Fibroblast of skin of left quadriceps (primary cell): Measurements from ENCODE around the gene AMPD2.
A peak's percentile ranks its signal among the peaks of the same experiment; 100 is the strongest.

Source experiments
- DNase-seq, 2 experiments: peaks; one replicate each; pipeline ENCODE4 v3.0.0-alpha.2; 2013; ENCODE audit warnings: low read depth in 2 of 2

Gene AMPD2

DNA sequence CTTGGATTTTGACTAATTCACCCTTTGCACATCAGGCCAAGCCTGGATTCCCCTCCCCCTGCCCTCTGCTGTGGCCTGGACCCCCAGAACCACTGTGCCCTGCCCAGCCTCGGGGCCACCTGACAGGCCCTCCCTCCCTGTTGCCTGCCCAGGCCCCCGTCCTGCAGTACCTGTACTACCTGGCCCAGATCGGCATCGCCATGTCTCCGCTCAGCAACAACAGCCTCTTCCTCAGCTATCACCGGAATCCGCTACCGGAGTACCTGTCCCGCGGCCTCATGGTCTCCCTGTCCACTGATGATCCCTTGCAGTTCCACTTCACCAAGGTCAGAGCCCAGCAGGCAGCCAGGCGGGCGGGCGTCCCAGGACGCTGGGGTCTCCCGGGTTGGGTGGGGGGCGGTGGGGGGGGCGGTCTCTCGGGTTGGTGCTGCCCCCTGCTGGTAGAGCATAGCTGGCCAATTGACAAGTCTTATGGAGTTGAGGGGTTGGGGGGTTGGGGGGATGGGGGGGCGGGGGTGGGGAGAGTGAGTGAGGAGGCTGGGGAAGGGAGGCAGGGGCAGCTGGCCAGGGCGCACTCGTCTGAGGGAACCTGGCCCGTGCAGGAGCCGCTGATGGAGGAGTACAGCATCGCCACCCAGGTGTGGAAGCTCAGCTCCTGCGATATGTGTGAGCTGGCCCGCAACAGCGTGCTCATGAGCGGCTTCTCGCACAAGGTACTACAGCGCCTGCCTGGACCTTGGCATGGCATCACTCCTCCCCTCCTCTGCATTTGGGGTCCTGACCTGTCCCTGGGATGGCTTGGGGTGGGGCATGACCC lies 10.7 kb downstream of the AMPD2 start:
- no peak for DNase-seq

DNA sequence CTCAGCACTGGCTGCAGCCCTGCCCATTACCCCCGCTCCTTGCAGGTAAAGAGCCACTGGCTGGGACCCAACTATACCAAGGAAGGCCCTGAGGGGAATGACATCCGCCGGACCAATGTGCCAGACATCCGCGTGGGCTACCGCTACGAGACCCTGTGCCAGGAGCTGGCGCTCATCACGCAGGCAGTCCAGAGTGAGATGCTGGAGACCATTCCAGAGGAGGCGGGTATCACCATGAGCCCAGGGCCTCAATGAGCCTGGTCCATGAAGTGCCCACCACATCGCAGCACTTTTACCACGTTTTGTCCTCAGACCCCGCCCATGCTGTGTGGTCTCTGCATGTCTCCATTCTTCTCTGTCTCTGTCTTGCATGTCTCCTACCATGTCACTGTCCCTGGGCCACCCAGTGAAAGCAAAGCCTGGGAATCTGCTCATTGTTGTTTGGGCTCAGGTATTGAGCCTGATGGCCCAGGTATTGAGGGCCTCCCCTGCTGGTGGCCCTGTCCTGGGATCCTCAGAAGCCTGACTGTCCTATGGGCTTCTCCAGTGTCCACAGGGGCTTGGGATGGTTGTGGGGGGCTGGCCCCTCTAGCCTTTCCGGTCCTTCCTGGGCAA lies 11.4 kb downstream of the AMPD2 start:
- no peak for DNase-seq

DNA sequence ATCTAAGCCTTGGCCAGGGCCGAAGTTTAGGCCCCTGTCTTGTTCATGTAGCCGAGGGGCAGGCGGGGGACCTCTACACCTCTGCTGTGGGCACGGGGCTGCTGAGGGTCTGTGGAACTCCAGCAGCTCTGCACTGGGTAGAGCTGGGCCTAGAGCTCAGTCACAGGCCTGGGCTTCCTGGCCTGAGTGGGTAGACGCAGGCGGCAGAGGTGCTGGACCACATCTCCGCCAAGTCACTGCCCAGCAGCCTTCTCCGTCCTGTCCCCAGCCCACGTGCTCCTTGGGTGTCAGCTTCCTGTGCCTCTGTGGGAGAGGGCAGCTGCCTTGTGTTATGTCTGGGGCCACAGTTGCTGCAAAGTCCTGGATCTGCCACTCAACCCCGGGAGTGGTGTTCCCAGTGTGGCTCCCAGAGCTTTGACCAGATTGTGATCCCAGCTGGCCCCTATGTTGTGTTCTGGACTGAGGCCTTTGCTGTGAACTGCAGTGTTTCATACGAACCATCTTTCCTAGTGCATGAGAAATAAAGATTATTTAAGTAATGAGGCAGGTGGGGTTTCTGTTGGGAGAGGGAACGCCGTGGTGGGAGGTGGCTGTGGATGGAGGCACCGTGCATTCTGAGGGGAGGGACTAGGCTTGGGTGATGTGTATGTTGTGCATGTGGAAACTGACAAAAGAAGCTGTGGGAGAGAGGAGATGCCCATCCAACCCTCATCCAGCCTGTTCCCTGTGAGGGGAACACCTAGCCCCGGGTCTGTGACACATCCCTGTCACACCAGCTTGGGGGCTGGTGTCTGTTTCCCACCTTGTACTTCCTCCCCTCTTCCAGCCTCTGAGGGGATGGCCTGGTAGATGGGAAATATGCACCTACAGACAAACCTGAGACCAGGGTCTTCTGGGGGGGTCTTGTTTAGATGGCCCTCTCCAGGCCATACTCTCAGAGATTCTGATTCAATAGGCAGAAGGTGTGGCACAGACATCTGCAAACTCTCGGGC lies 12.2 kb downstream of the AMPD2 start:
- DNase-seq, result no peak

DNA sequence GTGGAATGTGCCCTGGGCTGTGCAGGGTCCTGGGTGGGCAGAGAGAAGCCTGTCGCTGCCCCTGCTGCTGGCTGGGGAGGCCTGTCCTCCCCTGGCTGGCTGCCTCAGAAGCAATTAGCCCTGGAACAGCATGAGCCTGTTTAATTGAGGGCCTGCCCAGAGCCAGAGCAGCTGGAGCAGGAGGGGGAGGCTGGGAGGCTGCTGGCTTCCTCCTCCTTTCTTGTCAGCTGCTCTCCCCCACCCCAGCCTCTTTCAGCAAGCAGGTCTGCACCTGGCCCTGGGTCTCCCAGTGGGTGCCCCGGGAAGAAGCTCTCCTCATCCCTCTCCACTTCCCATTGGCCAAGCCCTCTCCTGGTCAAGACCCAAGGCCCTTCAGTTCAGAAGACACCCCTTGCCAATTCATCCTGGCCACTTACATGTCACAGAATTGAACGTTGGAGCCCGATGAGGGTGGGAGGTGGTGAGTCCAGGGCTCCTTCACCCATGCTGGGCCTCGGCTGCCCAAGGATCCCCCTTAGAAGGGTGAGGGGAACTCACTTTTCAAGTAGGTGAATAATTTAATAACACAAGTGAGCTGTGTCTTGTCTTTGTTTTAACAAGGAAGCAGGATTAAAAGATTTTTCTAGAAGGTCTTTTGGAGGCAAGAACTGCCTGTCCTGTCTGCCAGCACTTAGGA lies 13.2 kb downstream of the AMPD2 start:
- no peak for DNase-seq

DNA sequence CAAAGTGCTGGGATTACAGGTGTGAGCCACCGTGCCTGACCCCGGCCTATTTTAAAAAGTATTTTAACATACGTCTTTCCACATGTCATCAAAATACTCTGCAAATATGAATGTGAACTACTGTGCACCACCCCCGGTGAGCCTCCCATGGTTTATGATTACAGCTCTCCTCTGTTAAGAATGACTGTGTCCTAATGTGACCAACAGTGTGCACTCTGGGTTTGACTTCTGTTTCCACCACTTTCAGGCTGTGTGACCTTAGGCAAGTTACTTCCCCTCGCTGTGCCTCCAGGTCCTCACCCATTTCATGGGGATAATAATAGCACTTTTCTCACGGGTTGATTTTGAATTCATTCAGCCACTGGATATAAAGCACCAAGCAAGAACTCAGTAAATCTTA lies 14.7 kb downstream of the AMPD2 start:
- DNase-seq, result no peak

DNA sequence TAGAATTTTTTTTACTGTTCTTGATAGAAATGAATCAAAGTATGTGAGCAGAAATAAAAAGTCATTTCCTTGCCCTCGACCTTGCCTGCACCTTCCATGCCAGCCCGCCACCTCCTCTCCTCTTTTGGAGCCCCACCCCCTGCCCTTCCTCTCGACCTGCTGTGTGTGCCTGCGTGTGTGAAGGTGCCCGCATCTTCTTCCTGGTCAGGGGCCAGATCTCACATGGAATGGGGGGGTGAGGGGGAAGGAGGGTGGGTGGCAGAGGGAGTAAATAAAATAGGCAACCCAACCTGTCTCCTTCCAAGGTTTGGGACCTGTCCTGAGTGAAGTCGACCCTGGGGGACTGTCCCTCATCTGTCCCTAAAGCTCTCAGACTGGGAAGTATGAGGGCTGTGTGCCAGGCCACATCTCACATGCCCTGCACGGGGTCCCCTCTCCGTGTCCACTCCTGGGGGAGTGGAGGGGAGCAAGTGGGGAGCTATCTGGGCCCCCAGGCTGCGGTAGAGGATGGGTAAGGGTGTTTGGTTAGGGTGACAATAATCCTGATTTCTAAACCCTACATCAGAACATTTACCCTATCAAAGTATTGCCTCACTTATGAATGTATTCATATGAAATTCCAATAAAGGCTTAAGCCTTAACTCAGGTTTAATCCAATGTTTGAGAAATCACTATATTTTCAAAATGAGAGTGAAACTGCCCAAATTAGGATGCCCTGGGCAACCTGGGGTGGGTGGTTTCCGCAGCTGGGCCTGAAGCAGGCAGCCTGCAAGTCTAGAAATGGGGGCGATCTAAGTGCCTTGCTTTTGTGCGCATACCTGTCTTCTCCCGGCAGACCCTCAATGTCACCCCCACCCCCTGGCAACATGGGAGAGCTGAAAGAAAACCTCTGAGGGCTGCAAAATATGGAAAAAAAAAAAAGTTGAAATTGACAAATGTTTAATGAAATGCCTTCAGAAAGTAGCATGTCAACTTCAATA lies 15.4 kb downstream of the AMPD2 start:
- DNase-seq, result no peak

DNA sequence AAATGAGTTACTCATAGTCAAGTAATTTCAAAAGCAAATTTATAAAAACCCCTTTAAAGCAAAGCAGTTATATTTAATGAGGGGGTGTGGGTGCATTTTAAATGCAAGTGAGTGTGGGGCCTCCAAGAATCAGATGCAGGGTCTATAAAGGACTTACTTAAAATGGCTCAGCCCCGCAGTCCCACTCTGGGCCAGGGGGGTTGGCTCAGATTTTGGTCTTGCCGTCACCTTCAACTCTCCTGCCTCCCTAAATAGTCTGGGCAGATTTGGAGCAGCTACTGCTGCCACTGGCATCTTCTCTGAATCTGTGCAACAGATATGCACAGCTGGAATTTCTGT lies 16.2 kb downstream of the AMPD2 start:
- no peak for DNase-seq

DNA sequence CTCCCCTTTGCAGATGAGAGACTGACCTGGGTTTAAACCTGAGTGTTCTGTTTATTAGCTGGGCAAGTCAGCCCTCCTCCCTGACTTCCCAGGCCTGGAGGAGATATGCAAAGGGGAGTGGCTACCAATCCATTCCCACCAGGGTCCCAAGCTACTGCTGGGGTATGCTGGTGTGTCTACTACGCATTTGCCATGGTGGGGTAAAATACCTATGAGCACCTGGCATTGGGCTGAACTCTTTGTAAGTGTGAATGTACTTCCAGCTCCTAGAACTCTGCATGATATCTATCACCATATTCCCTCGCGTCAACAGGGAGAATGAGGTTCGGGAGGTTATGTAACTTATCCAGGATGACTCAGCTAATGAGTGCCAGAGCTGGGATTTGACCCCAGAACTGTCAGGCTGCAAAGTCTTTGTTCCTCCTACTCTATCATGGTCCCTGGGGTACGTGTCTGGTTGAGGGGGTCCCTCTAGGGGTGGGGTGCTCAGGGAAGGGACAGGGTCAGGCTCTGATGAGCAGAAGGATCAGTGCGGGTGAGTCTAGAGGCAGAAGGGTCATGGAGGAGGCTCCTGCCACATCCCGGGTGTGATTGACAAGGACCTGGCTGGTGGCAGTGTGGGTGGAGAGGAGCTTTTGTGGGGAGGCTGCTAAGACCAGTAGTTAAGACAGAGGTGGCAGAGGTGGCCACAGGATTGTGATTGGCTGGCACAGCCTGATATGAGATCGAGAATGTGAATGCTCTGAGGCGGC lies 16.7 kb downstream of the AMPD2 start:
- DNase-seq, result no peak

DNA sequence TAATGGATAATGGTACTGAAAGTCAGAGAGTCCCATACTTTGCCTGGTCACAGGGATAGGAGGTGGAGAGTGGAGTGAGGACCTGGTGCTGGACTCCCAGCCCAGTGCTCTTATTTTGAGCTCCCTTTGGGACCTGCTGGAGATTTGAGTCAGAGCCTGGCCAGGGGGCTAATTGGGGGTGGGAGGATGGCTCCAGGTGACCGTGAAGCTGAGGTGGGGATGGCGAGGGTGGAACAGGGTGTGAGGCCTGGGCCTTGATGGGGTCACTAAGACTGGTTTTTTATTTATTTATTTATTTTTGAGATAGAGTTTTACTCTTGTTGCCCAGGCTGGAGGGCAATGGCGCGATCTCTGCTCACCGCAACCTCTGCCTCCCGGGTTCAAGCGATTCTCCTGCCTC lies 17.8 kb downstream of the AMPD2 start:
- DNase-seq, result no peak

DNA sequence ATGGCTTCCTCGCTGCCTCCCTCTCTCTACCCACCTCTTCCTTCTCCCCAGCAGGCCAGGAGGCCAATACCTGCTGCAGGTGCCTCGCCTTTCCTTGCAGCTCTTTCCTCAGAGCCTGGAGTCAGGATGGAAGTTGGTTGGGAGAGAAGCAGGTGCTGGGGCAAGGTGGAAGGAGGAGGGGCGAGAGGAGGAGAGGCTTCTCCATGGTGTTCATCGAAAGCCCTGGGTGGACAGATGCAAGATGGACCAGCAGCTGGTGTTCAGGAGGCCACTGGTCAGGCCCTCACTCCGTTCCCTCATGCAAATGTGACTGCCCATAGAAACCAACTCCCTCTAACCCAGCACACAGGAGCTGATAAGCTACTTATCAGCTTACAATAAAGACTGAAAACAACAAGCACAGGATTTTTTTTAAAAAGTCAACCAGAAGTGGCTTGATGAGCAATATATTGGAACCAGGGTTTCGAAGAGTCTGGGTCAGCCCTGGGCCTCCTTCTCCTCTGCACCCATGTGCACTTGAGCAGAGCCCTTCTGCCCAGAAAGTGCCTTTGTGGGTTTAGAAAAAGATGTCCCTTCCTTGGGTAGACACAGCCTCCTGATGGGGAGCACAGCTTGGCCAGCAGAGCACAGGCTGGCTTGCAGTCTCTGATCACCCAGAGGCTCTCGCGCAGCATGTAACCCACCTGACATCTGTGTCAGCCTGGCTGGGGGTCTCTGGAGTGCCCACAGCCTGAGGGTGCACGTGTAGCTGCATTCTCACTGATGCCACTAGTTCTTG lies 19.6 kb downstream of the AMPD2 start:
- no peak for DNase-seq

DNA sequence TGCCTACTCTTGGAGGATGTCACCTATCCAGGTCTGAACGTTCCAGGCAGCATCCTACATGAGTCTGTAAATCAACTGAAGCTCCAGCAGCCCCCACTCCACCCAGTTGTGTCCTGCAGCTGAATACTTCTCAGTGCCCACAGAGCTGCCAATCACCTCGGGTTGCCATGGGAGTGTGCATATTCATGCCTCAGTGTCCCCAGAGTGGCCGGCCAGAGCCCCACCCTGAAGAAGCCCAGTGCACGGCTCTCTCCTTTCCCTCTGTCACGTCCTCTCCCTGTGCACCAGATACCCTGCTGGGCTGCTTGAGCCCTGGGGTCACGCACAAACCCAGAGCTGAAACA lies 20.2 kb downstream of the AMPD2 start:
- no peak for DNase-seq

DNA sequence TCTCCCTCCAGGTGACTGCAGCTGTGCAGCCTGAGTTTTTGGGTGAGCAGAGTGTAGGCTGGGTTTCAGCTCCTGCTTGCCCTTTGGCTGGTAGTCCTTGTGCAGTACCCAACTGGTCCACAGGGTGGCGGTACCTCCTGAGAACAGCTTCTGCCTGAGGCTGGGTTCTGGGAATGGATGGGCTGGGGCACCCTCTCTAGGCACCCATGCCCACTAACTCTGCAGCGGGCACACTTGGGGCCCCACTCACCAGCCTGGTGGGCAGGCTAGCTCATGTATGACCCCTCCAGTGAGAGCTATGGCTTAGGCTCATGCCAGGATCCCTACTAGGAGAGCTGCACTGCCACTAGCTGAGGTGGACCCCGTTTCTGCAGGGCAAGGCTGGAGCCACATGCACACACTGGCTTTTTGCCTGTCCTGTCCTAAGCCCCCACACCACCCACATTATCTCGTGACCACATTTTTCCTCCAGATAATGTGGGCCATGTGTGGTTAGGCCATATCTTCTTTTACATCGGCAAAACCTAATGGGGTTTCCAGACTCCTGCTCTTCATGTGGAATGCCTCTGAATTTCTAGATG lies 20.7 kb downstream of the AMPD2 start:
- no peak for DNase-seq

DNA sequence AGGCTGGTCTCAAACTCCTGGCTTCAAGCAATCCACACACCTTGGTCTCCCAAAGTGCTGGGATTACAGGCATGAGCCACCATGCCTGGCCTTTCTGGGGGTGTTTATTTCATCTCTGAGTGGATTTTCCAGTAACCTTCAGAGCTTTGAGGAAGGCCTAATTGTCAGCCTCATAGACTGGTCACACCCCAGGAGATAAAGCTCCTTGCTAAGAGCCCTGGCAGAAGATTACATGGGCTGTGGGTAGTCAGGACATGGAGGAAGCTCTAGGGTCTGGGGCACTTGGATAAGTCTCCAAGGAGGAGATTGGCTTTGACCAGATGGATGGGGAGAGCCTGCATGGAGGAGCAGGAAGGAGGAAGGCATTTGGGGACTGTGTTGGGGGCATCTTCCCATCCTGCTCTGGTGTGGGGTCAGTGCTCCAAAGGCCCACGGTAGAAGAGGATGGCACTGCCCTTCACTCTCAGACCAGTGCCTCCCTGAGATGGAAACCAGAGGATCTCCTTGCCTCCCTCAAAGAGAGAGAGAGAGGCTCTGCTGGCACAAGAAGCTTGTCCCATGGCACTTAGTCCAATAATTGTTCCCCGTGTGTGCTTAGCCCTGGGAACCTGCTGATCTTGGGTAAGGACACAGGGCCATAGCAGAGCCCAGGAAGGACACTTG lies 21.6 kb downstream of the AMPD2 start:
- DNase-seq, result no peak

DNA sequence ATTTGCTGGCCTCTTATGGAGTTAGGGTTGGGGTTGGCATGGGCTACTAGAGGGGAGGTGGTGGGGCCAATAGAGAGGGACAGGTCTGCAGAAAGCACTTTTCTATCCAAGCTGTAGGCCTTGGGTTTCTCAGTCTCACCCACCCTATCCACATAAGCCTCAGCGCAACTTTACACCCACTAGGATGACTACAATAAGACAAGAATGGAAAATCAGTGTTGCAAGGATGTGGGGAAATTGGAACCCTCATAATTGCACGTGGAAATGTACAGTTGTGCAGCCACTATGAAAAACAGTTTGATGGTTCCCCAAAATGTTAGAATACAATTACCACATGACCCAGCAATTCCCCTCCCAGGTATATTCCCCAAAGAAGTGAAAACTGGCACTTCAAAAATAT lies 22.2 kb downstream of the AMPD2 start:
- no peak for DNase-seq

DNA sequence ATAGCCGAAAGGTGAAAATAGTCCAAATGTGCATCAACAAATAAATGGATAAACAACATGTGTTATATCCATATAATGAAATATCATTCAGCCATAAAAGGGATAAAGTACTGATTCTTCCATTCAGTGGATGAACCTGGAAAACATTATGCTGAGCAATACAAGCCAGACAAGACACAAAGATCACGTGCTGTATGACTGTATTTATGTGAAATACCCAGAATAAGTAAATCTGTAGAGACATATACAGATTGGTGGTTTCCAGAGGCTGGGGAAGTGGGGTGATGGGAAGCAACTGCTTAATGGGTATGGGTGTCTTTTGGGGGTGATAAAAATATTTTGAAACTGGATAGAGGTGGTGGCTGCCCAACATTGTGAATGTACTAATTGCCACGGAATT lies 23.0 kb downstream of the AMPD2 start:
- no peak for DNase-seq

DNA sequence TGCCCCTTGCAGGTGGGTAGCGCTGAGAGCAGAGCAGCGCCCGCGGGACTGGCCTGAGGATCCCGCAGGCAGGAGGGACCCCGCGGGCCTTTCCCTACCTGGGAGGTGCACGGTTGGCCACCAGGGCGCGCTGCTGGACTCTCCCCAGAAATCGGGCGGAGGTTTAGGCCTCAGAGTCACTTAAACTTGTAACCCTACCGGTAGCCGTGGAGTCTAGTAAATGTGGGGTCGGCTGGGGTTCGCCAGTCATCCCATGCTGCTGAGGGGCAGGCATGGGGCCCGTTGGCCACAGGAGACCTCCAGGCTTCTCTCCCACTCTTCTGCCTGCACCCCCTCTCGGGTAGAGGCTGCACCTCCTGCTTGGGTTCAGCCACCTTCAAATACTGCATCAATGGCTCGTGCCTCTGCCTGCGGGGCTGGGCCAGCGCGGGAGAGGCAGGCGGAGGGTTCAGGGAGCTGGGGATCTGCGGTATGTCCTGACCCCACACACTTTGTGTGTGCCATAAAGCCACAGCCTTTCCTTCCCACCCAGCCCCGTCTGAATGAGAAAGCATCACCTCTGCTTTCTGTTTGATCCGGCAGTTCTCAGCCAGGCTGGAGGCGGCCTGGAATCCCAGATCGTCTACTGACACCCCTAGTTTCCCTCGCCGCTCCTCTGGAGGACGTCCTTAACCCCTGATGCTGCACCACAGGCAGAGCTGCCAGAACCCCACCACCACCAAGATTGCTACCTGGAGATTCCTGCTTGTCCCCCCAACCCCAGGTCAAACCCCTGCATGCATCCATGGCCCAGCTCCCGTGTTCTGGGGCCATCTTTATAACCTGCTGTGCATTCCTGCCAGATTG lies 24.0 kb downstream of the AMPD2 start:
- peak in 1 of 2 experiments; percentile 40 for DNase-seq

DNA sequence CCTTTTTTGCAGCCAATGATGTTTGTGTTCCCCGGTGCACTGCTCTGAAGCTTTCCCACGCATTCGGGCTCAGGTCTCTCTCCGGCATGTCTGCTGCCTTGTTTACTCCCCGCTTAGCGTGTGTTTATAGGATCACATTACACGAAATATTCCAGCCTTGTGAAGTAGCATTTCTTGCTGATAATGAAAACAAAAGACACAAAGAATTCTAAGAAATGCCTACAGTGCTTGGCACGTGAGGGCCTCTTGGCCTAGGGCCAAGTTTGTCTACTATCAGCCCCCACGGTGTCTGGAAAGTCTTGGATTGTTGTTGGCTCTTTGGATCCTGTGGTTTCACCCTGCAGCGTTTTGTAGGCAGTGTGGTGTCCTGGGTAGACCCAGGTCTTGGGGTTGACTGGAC lies 25.0 kb downstream of the AMPD2 start:
- DNase-seq, result no peak
